ENCODE measurements around the gene FAM13C.

FAM13C gene

DNA sequence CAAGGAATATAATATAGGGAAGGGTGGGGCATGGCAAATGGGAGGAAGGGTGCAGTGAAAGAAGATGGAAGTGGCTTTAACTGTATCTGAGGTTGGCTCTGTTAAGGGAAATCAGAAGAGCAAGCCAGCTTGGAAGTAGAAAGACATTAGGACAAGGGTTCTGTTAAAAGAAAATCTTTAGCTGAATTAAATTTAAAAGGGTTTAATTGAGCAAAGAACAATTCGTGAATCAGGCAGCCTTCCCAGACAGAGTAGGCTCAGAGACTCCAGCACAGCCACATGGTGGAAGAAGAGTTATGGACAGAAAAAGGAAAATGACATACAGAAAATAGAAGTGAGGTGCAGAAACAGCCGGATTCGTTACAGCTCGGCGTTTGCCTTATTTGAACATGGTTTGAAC, 42.0 kb downstream of the FAM13C start:
- in situ Hi-C loops (cut with MboI; ENCODE audit: low sequenced_read_pairs): no loop called here

- in situ Hi-C loops (cut with MboI; ENCODE audit: low sequenced_read_pairs): no loop called here
Observed at GRCh38 chr10:59319854-59320253, 42.5 kb downstream of the FAM13C start.

DNA sequence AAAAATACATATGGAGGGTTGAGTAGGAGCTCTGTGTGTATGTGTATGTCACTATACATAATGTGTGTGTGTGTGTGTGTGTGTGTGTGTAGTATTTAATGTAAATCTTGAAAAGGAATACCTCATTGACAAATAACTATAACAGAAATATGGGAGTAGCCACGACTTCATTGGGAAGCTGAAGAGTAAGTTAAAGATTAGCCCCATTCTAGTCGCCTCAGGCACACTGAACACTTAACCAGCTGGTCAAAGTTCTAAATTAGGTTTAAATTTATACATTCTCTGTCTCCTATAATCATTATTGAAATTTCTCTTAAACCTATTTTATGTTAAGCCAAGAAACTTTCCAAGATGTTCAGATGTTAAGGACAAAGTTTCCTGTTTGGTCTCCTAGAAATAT, 45.3 kb downstream of the FAM13C start:
- in situ Hi-C loops (cut with MboI; ENCODE audit: low sequenced_read_pairs): no loop called here

DNA sequence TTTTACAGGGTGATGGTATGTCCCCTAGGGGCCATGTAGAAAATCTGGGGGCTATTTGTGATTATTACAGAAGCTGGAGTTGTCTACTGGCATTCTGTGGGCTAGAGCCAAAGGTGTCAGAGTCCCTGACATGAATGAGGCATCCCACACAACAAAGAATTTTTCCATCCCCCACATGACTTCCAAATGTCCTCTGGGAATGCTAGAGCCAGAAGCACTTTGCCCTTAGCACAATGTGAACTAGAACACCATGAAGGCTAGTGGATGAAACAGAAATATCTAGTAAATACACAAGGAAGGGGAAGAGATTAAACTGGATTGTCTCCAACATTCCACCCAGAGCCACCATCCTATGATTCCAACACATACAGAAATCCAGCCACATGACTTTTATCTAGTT, 46.9 kb downstream of the FAM13C start:
- in situ Hi-C loops (cut with MboI; ENCODE audit: low sequenced_read_pairs): no loop called here

DNA sequence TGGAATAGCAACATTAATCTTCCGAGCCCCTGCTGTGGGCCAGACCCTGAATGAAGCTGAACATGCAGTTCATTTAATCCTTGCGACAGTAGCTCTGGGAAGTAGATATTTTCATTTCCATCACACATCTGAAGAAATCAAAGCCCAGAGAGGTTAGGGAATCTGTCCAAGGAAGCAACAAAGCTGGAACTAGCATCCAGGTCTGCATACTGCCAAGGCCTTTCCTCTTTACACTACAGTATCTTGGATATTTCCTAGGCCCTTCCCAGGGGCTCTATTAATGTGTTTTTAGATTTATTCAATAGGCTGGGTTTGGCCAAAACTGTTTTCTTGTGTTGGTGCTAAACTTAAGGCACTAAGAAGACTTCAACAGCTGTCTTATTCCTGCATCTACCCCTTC, 48.1 kb downstream of the FAM13C start:
- in situ Hi-C loops (cut with MboI; ENCODE audit: low sequenced_read_pairs): no loop called here

GRCh38 chr10:59312247-59312646, 50.1 kb downstream of the FAM13C start:
- in situ Hi-C loops (cut with MboI; ENCODE audit: low sequenced_read_pairs): no loop called here

DNA sequence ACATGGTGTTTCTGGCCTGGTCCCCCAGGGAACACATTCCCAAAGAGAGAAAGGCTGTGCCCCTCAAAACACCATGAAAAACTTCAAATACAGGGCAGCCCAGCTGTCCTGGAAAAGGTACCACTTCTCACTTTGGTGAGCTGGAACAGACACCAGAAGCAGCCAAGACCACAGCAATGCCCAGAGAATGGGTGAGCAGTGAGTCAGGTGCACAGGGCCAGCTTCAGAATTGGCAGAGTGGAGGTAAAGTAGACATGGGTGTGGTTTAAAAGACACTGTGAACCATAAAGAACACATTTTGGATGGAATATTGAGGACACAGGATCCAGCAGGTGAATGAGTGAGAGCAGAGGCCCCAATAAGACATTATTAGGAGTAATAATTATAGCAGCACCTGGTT, 51.3 kb downstream of the FAM13C start:
- in situ Hi-C loops (cut with MboI; ENCODE audit: low sequenced_read_pairs): no loop called here

DNA sequence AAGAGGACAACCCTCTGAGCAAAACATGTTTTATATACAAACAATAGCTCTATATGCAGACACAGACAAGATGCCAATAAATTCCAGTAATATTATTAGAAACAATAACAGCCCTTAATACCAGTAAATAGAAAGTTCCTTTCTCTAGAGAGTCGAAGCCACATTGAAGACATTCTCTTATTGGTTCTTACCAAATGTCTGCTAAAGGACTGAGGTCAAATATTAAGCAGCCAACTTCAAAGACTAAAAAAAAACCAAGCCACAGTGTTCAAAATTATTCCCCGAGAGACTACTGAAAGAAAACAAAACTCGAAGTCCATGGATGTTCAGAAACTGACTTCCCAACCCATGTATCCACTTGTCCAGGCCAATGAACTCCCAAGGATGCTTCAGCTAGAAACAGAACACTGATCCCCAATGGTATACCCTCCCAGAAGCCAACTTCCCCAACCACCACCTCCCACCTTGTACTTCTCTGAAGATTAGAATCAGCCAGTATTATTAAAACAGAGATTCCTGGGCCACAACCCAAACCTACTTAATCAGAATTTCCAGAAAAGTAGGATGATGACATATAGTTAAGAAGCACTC, 51.9 kb downstream of the FAM13C start:
- in situ Hi-C loops (cut with MboI; ENCODE audit: low sequenced_read_pairs): no loop called here

- in situ Hi-C loops (cut with MboI; ENCODE audit: low sequenced_read_pairs): no loop called here
Observed at GRCh38 chr10:59304521-59305097, 57.7 kb downstream of the FAM13C start.

DNA sequence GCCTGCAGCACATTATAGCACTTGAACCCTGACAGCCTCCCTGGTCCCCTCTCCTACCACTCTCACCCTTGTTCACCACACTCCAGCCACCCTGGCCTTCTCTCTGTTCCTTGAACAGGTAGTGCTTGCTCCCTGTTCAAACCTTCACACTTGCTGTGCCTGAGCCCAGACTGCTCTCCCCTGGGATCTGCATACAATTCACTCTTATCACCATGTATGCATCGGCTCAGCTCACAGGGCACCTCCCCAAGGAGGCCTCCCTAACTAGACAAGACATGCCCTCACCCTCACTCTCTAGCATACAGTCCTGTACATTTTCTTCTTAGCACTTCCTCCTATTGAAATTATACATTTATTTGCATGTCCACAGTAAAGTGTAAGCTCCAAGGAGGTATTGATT, 59.3 kb downstream of the FAM13C start:
- in situ Hi-C loops (cut with MboI; ENCODE audit: low sequenced_read_pairs): no loop called here

DNA sequence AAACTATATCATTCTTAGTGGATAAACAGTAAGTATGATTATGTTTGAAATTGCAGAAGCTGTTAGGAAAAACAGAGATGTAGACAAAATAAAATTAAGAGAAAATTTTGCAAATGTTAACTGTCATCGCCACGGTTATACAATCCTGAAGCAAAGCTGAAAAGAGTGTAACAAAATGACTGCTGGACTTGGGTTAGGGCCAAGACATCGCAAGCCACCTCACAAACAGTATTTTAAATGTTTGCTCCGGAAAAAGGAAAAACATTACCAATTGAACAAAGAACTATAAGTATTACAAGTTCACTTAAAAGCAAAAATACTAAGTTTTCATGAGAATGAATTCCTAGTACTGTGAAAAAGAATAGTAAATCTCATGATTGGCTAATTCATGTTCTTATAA, 60.0 kb downstream of the FAM13C start:
- in situ Hi-C loops (cut with MboI; ENCODE audit: low sequenced_read_pairs): no loop called here

DNA sequence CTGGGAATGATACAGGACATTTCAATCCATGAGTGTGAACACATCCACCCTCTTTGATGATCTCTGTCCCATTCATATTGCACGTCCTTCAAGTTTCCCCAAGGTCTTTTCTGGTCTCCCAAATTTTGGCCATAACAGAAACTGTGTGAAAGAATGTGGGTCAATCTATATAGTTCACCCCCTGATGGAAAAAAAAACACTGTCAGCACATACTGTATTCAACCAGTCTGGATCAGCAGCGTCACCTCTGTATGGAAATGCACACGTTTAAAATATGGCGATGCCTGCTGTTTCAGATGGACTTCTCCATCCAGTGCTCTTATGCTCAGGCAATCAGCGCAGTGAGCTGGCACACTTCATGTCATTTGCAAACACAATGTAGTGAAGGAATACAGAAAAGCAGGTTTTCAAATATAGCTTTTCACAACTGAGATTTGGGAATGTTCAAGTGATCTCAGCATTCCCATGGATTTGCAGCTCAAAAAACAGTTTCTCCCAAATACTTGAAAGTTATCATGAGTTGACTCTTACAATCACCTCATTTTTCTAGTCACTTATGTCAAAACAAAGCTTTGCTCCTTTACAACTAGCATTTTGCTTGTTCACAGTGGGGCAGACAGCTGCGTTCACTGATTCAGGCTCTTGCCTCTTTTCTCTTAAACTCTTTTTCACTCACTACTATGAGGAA, 61.1 kb downstream of the FAM13C start:
- in situ Hi-C loops (cut with MboI; ENCODE audit: low sequenced_read_pairs): no loop called here

- in situ Hi-C loops (cut with MboI; ENCODE audit: low sequenced_read_pairs): no loop called here
Observed at GRCh38 chr10:59300386-59300785, 62.0 kb downstream of the FAM13C start.

DNA sequence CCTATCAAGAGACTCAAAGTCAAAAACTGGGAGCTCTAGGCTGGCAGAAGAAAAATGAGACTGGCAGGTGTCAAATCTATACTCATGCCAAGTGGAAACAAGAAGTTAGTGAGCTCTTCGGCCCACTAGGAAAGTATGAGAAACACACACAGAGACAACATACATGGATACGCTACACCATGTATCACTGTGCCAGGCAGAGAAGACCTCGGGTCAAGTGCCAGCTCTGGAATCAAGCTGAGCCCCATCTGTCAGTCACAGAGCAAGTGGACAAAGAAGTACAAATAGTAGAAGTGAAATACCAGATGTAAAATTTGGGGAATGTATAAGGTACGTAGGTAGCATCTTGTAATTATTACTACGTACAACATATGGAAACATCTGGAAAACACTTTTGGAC, 62.4 kb downstream of the FAM13C start:
- in situ Hi-C loops (cut with MboI; ENCODE audit: low sequenced_read_pairs): no loop called here

- in situ Hi-C loops (cut with MboI; ENCODE audit: low sequenced_read_pairs): no loop called here
Observed at GRCh38 chr10:59290448-59290847, 71.9 kb downstream of the FAM13C start.

DNA sequence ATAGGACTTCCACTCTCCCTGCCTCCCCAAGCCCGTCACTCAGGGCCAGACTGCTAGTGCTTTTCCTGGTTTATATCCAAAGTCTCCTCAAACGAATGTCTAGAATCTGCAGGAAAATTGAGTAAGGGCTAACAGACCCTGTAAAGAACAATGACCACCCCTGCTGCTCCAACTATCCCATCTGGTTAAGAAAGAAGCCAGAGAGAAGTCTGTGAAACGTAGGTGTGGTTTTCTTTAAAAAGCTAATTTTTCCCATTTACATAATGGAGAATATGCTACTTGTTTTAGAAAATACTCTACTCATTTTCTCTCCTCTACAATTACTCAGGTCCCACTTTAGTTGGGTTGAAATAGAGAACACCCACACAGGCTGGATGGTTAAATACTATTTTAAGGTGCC, 72.5 kb downstream of the FAM13C start:
- in situ Hi-C loops (cut with MboI; ENCODE audit: low sequenced_read_pairs): no loop called here

DNA sequence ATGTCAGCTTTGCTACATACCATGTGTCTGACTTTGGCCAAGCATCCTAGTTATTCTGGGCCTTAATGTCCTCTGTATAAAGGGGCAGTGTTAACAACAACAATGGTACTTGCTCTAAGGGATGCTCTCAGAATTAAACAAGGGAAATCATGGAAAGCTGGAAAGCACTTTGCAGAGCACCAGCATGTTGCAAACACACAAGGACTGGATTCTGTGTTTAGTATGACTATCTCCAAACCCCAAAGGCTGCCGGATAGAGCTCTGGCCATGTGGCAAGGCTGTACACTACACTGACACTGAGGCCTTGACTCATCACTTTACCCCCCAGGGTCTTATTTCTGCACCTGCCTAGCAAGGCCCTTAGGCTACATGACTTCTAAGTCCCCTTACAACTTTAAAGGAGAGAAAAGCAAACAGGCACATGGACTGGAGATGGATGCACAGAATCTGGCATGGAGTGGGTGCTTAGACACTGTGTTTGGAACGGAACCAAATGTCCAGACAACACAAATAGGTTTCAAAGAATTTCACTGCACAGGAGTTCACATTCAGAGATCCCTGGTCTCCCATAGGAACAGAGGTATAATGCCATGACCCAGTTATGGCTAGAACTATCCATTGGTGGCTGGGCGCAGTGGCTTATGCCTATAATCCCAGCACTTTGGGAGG, 74.6 kb downstream of the FAM13C start:
- in situ Hi-C loops (cut with MboI; ENCODE audit: low sequenced_read_pairs): no loop called here

DNA sequence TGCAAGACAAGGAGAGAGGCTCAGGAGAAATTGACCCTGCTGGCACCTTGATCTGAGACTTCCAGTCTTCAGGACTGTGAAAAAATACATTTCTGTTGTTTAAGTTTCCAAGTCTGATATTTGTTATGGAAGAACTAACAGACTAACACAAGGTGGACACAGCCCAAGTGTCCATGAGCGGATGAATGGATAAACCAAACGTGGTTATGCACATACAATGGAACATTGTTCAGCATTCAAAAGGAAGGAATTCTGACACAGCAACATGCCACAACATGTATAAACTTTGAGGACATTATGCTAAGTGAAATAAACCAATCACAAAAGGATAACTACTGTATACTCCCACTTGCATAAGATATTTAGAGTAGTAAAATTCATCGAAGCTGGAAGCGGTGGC, 76.5 kb downstream of the FAM13C start:
- in situ Hi-C loops (cut with MboI; ENCODE audit: low sequenced_read_pairs): no loop called here

DNA sequence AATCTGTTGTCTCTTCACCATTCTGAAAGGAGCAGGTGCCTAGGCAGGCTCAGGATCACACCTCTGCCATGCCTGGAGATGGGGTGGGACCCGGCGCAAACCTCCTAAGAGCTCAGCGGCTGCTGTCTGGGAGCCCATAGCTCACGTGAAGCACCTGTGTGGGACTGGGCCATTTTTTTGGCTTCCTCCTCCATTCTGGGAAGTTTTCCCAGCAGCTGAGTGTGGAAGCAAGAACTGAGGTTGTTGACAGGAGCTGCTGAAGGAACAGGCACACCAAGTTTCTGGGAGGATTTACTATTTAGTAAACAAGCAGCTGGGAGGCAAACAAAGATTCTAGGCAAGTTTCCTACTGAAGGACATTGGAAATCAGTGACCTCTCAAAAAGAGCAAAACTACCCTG, 77.3 kb downstream of the FAM13C start:
- in situ Hi-C loops (cut with MboI; ENCODE audit: low sequenced_read_pairs): no loop called here

DNA sequence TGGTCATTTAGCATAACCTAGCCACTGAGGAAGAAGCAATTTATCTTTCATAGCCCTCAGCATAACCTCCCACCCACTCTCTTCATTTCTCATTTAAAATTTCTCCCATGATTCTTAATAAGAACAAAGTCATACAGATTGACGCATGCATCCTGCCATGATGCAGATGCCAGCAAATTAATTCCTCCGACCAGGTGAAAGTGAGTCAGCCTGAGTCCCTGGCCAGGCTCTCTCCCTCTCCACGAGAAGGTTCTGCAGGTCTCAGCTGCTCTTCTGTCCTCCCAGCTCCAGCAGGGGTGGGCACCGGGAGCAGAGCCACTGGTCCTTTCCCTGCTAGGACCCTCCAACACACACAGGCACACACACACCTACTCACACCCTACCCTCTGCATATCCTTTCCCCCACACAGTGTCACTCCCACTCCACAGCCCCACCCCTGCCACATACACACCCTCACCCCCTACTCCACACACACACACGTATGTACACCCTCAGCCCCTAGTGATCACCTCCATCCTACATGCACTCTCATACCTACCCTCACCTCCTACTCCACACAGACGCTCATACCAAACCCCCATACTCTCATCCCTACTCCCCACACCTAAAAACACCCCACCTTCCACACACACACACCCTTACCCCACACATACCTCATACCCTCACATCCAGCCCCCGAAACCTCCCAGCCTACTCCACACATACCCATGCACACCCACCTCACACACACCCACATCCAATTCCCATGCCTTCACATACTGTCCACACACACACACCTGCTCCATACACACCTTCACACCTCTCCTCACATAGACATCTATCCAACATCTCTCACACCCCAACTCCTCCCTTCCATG, 78.0 kb downstream of the FAM13C start:
- in situ Hi-C loops (cut with MboI; ENCODE audit: low sequenced_read_pairs): no loop called here

DNA sequence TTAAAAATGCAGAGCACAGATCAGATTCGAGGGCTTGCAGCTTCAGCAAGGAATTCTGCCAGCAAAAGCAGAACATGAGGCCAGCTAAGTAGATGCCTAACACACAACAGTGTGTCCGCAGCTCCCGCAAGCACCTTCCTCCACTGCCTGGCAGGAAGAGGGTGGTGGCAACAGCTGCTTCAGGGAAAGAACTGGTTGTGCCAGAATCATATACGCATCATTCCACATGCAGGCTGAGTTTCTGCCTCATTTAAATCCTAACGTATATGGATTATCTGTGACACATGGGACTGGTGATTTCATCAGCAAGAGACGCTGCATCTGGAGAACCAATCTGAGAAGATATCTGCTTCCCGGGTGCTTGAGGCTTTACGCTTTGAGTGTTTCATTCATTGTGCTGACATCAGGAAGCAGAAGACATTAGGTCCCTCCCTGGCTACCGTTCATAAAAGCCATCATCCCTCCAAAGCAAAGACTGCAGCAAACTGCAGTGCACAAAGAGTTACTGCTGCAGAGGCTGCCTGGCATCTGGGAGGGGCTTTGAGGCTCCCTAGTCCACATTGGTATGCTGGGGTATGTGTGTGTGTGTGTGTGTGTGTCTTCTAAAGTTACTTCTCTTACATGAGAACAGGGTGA, 78.8 kb downstream of the FAM13C start:
- in situ Hi-C loops (cut with MboI; ENCODE audit: low sequenced_read_pairs): no loop called here

All from HL-60/S4 (cell line).